GM18526 (cell line): Measurements from ENCODE around the gene DENND5B.

ENCODE experiments used
- POLR2A ChIP-seq: IDR thresholded peaks from 3 replicates; pipeline ENCODE4 v1.6.1; 2011; ENCODE audit not compliant: insufficient read length; ENCODE audit errors: extremely low read depth

The DENND5B gene

GRCh38 chr12:31600252-31600651, 9.3 kb upstream of the DENND5B start:
- TF ChIP-seq POLR2A, result no peak

- no peak for TF ChIP-seq POLR2A
These were observed 8.1 kb upstream of the DENND5B start for GRCh38 chr12:31599053-31599452.

- no peak for TF ChIP-seq POLR2A
These were observed 6.1 kb upstream of the DENND5B start for GRCh38 chr12:31597066-31597465.

GRCh38 chr12:31594681-31595080, 3.7 kb upstream of the DENND5B start:
- TF ChIP-seq POLR2A, result no peak

GRCh38 chr12:31591380-31591901, 505 bp upstream of the DENND5B start:
- TF ChIP-seq POLR2A, result no peak

- peak; percentile 54 for TF ChIP-seq POLR2A
These were observed 863 bp downstream of the DENND5B start for GRCh38 chr12:31589904-31590641.

GRCh38 chr12:31589598-31589903, 1.4 kb downstream of the DENND5B start:
- no peak for TF ChIP-seq POLR2A

- TF ChIP-seq POLR2A, result no peak
These were observed 2.0 kb downstream of the DENND5B start for GRCh38 chr12:31588976-31589375.

- TF ChIP-seq POLR2A, result no peak
These were observed 4.2 kb downstream of the DENND5B start for GRCh38 chr12:31586728-31587127.

GRCh38 chr12:31585895-31586294, 5.0 kb downstream of the DENND5B start:
- TF ChIP-seq POLR2A, result no peak

- no peak for TF ChIP-seq POLR2A
These were observed 5.7 kb downstream of the DENND5B start for GRCh38 chr12:31585271-31585670.

- no peak for TF ChIP-seq POLR2A
These were observed 6.2 kb downstream of the DENND5B start for GRCh38 chr12:31584782-31585181.

- TF ChIP-seq POLR2A, result no peak
These were observed 7.1 kb downstream of the DENND5B start for GRCh38 chr12:31583878-31584277.

GRCh38 chr12:31582155-31582554, 8.8 kb downstream of the DENND5B start:
- no peak for TF ChIP-seq POLR2A

- no peak for TF ChIP-seq POLR2A
These were observed 12.3 kb downstream of the DENND5B start for GRCh38 chr12:31578632-31579031.

GRCh38 chr12:31574803-31575575, 15.9 kb downstream of the DENND5B start:
- TF ChIP-seq POLR2A, result no peak
